ELR (cell line): ENCODE data around the gene NKX1-2.
"Not testable (repeated sequence)": the region's sequence is repeated elsewhere in the genome, so short reads cannot be mapped to it uniquely, and the experiment has no call there.

Experiments
- DNase-seq: peaks from one replicate; pipeline ENCODE4 v3.0.0-alpha.2; 2015; ENCODE audit warnings: low read depth

Gene NKX1-2

DNA sequence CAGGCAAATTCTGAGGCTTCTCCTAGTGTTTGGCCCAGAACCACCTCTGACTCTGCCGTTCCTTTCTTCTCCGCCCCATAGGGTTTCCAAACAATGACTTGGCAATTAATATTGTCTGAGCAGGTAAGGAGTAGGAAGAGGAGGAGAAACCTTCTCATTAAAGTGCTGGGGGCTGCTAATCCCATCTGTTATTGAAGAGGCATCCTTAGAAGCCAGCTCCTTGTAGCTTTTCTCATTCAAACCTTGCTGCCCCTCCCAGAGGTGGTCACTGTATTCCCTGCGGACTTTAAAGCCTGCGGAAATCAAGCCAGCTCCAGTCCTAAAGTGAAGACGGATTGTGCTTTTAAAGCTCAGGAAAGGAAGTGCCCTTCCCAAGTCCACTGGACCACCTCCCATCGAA, 1.4 kb upstream of the NKX1-2 start:
- no peak for DNase-seq

DNA sequence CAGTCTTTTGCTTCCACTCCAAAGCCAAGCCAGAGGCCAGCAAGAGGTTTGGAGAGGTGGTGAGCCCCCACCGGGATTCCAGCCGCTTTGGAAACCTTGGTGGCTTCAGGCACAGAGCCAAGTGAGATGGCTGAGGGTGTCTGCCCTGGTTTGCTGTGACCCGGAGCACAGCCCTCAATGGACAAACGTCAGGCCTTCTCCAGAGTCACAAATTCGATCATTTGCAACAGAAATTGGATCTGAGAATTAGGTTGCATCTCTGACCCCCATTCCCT, 885 bp upstream of the NKX1-2 start:
- DNase-seq: no peak

DNA sequence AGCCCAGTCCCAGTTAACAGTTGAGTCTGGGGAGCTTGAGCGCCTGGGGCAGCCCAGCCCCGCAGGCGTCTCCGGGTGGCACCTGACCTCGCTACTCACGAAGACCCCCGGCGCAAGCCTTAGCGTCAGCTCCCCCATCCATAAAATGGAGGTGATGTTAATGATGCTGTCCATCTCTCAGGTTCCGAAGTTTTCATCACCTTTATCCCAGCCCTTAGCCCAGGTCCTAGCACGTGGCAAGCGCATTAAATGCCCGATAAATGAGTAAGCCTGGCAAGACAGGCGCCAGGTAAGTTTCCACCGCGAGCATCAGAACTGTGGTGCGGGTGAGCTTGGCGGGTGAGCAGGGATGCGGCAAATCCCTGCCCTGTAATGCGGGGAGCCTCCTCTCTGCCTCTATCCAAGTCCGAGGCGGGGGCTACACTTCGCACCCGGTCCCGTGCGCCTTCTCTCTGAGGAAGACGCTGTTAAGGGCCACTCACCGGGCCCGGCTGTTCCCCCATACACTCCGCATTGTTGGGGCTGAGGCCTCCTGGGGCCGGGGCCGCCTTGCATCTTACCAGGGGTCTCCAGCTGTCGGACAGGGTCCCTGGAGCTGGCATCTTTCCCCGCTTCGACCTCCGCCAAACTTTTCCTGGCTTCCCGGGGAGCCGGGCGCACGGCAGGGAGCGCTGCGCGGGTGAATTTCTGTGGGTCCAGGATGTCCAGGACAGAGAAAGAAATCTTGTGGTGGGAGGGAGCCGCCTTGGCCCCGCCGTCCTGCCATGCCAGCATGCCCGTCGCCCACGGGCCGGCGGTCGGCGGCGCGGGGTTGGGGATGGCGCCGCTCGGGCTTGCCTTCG, 444 bp downstream of the NKX1-2 start:
- DNase-seq: no peak

DNA sequence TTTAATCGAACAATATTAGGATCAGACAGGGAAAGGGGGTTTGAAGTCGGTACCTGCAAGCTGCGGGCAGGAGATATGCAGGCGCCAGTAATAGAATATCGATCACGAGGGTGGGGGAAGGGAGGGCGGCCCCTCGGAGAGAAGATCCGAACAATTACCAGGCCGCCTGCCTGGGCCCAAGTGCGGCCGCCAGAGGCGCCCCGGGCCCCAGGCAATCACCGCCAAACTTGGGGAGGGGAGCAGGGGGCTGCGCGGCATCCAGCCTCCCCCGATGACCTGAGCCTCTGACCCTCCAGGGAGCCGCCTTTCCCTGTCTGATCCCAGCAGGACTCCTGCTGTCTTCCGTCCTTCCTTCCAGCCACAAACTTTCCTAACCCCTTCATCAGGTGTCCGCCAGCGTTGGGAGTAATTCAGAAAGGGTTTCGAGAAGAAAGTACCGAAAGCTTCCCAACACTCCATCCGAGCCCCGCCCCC, 1.1 kb downstream of the NKX1-2 start:
- DNase-seq: no peak

DNA sequence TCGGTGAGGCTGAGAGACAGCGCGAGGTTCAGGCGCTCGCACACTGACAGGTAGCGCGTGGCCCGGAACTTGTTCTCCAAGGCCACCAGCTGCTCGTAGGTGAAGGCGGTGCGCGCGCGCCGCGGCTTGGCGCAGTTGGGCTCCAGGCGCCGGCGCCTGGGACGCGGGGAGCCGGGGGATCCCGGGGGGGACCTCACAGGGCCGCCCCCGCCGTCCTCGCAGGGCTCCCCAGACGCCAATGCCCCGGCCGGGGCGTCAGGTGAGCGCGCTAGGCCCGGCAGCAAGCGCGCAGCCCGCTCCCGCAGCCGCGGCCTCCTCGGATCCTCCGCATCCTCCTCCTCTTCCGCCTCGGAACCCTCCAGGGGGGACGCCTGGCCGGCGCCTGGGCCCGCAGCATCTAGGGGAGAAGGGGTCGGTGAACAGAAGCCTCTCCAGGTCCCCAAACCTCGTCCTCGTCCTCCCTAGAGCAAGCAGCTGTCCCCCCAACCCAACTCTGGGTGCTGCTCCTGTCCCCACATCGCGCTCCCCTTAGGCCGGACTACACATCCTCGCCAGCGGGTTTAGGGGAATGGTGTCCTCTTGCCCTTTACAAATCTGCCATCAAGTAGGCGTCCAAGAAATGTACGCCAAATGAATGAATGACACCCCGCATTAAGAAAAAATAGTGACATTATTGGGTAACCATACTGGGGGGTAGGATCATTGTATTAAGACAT, 1.9 kb downstream of the NKX1-2 start:
- no peak for DNase-seq

DNA sequence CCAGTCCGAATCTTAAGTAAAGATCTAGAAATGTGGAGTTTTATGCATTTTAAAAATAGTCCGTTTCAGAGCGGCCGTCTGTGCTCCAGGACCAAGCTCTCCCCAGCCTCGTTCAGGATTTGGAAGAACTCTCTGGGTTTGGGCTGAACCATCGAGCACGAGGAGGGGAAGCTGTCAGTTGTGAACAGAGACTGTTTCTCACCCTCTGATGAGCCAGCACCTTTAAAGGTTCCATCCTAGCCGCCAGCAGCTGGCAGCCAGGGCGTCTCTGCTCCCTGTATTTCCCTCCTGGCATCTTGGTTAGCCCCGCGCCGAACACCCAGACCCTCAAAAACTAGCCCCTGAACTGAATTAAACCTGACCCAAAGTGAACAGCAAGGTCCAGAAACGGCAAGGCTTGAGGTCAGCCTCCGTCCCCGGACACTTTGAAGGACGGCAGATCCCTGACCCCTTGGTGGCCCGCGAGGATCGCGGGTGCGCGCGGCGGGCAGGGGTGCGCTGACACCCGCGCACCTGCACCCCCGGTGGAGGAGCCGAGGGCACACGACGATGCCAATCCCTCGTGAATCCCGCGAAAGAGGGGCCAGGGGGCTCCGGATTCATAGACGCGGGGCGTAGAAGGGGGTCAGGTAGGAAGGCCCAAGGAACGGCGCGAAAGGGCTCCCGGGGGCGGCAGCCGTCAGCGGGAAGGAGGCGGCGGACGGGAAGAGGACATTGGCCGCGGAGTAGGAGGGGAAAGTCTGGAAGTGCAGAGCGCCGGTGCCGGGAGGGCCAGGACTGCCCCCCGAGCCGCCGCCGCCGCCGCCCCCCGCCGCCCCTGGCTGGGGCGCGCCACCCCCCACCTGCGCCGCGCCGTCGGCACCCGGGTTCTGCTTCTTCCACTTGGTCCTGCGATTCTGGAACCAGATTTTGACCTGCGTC, 2.7 kb downstream of the NKX1-2 start:
- DNase-seq: no peak

DNA sequence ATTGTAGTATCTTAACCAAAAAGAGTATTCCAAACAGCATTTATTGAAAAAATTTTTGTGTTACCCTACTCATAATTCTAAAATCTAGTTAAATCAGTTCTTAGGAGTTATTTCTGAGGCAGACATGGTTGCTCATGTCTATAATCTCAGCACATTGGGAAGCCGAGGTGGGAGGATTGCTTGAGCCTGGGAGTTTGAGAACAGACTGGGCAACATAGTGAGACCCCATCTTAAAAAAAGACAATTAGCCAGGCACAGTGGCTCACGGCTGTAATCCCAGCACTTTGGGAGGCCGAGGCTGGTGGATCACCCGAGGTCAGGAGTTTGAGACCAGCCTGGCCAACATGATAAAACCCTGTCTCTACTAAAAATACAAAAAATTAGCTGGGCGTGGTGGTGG, 8.1 kb downstream of the NKX1-2 start:
- not testable (repeated sequence) for DNase-seq

DNA sequence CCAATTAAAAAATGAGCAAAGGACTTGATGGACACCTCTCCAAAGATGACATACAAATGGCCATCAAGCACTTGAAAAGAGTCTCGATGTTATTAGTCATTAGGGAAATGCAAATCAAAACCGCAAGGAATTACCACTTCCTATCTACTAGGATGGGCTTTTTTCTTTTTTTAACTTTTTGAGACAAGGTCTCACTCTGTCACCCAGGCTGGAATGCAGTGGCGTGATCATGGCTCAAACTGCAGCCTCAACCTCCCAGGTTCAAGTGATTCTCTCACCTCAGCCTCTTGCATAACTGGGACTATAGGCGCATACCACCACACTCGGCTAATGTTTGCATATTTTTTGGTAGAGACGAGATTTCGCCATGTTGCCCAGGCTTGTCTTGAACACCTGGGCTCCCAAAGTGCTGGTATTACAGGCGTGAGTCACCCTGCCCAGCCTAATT, 13.6 kb downstream of the NKX1-2 start:
- peak; percentile 62 for DNase-seq

DNA sequence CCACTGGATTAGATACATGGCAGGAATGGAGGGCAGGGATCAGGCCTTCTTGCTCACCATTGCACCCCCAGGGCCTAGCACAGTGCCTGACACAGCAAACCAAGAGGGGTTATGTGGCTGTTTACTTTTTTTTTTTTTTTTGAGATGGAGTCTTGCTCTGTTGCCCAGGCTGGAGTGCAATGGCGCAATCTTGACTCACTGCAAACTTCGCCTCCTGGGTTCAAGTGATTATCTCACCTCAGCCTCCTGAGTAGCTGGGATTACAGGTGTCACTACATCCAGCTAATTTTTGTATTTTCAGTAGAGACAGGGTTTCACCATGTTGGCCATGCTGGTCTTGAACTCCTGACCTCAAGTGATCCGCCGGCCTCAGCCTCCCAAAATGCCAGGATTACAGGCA, 14.2 kb downstream of the NKX1-2 start:
- not testable (repeated sequence) for DNase-seq

DNA sequence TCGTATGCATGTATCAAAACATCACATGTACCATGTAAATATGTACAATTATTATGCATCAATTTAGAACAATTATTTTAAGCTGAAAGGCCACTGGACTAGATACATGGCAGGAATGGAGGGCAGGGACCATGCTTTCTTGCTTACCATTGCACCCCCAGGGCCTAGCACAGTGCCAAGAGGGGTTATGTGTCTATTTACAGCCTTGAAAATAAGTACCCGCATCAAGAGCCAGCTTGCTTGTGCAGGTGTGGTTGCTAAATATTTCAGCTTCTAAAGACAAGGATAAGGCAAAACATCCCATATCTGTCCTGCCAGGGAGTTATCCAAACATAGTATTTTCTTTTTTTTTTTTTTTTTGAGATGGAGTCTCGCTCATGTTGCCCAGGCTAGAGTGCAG, 16.4 kb downstream of the NKX1-2 start:
- DNase-seq: no peak

DNA sequence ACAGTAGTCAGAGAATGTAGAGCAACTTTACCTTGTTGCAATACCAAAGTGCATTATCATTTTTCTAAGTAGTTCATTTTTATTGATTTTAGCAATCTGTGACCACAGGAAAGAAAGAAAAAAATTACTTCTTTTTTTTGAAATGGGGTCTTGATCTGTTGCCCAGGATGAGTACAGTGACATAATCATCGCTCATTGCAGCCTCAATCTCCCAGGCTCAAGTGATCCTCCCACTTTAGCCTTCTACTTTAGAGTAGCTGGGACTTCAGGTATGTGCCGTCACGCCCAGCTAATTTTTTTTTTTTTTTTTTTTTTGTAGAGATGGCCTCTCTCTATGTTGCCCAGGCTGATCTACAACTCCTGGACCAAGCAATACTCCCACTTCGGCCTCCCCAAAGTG, 19.8 kb downstream of the NKX1-2 start:
- no peak for DNase-seq

DNA sequence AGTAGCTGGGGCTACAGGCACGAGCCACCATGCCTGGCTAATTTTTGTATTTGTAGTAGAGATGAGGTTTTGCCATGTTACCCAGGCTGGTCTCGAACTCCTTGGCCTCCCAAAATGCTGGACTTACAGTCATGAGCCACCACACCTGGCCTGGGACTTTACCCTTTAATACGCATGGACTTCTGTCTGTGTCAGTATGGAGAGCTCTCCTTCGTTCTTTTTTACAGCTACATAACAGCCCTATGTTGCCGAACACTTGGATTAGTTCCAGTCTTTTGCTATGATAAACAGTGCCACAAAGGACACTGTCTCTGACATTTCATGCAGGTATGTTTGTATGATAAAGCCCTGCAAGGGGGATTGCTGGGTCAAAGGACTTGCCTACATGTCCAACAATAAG, 20.3 kb downstream of the NKX1-2 start:
- DNase-seq: no peak

DNA sequence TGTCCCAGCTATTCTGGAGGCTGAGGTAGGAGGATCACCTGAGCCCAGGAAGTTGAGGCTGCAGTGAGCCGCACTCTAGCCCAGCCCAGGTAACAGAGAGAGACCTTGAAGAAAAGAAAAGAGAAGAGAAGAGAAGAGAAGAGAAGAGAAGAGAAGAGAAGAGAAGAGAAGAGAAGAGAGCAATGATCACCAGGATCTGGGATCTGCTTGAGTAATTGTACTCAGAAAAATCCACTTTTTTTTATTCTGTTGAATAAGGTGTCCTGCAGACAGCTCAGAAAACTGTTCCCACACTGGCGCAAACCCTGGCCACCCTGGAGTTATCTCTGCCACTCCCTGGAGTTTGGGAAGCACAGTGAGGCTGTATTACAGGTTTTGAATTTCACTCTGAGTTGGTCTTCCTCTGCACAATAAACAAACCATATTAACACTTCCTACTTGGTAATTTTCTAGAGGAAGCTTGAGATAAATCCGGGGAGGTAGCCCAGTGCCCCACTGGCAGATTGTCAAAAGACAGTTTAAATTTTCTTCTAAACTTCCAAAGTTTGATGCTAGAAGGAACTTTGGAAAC, 21.5 kb downstream of the NKX1-2 start:
- no peak for DNase-seq

DNA sequence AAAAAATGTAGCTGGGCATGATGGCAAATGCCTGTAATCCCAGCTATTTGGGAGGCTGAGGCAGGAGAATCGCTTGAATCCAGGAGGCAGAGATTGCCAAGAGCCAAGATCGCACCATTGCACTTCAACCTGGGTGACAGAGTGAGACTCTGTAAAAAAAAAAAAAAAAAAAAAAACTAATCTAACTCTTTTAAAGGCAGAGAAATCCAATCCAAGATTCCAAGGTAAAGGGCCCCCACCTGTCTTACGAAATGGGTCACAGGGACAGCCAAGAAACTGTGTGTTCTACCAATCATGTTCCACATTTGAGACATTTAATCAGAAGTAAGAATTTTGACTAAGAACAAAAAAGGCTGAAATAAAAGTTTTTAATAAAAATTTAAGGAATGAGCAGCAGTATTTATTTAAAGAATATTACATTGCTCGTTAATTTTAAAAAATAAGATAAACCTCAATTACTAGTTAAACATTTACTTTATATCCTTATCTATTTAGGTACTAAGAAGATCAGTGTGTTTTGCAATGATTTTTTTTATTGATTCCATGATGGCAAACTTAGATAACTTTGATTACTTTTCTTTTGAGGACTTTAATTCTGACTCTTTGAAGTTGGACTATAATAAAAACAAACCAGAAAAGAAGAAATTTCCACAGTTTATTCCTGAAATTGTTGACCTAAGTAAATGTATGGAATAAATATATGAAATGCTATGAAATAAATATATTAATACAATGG, 24.4 kb downstream of the NKX1-2 start:
- DNase-seq: no peak

DNA sequence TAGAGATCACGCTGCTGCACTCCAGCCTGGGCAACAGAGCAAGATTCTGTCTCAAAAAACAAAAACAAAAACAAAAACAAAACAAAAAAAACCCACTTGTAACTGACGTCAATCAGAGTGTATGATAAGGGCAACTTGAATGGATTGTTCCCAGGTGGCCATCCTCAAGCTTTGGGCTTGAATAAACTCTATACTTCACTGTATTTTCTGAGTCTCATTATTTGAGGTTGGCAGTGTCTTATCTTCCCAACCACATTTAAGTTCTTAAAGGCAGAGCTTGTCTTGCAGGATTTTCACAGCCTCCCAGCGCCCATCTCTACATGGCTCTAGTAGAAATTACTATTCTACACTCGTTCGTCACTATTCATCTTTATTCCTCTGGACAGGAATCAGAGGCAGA, 26.0 kb downstream of the NKX1-2 start:
- no peak for DNase-seq

DNA sequence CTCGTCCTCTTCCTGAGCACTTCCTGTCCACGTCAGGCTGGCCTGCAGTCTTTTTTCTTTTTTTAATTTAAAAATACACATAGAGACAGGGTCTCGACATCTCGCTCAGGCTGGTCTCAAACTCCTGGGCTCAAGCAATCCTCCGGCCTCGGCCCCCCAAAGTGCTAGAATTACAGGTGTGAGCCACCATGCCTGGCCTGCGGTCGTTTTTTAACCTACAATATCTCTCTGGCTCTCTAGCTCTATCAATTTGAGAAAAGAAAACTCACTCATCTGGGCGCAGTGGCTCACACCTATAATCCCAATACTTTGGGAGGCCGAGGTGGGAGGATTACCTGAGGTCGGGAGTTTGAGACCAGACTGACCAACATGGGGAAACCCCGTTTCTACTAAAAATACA, 27.1 kb downstream of the NKX1-2 start:
- no peak for DNase-seq

DNA sequence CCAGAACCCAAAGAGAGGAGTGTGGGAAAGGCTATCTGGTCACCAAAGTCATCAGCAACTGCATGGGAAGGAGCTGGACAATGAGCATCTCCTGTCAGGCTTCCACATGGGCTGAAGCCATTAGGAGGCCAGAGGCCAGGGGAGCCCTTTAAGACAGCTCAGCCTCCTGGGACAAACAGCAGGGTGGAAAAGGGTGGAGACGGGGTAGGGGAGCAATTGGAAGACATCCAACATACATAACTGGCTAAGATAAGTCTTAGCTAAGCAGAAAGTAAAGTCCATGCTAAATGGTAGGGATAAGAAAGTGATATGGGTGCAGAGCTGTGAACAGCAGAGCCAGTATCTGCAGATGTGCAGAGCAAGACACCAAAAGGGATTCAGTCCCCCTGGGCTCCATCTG, 29.6 kb downstream of the NKX1-2 start:
- no peak for DNase-seq

DNA sequence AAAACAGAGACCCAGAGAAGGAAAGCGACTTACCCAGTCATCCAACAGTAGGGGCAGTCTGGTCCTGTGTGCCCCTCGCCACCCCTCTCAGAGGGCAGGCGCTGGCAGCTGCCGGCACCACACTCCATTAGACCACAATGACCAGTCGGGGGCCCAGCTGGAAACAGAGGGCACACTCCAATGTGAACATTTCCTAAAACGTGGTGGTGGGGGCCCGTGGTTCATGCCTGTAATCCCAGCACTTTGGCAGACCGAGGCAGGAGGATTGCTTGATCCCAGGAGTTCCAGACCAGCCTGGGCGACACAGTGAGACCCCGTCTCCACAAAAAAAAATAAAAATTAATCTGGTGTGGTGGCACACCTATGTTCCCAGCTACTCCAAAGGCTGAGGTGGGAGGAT, 30.2 kb downstream of the NKX1-2 start:
- DNase-seq: no peak

DNA sequence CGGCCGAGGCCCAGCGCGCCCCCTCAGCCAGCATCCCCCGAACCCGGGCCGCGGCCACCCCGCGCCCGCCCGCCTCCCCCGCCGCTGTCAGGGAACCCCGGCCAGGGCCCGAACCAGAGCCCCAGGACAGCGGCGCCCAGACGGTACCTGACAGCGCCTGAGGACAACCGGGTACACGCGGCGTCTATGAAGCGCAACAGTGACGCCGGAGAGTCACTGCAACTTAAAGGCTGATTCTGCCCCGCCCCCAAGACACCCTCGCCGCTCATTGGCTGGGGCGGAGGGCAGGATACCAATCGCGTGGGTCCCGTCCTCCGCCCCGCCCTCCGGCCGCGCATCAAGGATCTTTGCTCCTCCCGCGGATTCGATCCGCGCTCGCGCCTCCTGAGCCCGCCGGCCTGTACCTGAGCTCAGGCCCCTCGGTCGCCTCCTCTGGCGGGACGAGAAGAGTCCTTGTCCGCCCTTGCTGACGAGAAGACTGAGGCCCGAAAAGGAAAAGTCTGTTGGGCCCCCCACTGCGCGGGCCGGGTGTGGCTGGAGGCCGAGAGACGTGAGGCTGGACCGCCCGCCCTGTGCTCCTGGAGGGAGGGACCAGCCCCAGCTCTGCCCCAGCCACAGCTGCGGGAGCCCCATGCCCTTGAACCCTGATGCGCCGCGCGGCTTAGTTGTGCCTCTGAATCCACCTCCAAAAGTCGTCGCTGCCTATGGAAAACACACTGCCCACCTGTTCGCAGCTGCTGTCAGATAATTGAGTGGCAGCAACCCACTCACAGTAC, 30.9 kb downstream of the NKX1-2 start, which contains the start of gene OAT:
OAT (minus strand) TSS at position 198 of the 776 bp plus-strand sequence. CDS start 6,752 bp downstream, outside the sequence.
- peak; percentile 97 for DNase-seq

DNA sequence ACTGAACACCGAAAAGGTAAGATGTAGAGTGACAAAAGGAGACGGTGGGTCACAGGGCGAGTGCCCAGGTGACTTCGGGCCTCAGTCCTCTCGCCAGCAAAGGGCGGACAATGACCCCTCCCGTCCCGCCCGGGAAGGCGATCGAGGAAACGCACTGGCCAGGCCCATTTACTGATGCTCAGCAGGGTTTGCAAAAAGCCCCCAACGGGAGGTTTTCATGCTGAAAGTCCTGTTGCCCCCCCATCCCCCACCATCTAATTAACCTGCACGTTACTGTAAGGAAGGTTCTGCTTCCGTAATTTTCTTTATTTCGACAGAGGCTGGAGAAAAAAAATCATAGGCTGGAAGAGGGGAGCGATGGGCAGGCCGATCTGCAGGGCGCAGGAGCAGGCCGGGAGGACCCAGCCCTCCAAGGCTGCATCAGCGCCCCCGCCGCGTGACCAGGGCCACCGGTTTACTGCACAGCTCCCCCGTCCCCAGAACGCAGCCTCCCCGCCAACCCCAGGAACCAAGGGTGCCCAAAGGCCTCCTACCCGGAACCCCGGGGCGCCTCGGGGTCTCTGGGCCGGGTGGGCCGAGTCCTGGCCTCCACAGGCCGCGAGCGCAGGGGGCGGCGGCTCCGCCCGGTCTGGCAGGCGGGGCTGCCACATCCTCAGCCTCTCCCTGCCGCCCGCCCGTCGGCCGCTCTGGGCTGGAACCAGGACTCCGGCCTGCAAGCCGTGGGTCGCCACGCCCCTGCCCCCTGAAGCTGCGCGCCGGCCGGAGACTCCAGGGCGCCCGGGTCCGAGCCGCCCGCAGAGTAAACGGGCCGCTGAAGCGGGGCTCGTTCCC, 31.7 kb downstream of the NKX1-2 start:
- DNase-seq: peak; percentile 67
